T-helper 2 cell treated with Interferon-gamma antibody and Interleukin-4, amounts not matched to agents 5 μg/mL and 100 μg/mL, for 36 hours (primary cell): Measurements from ENCODE around the gene NDUFA13.

ENCODE experiments used
- DNase-seq: peaks from one replicate; pipeline ENCODE4 v3.0.0; 2021; ENCODE audit warnings: low spot score
- H3K27ac Mint-ChIP-seq: one replicate; pipeline ENCODE4 v1.8.0; 2021; ENCODE audit warnings: mild to moderate bottlenecking, mixed read lengths
- H3K27me3 Mint-ChIP-seq: one replicate; pipeline ENCODE4 v1.8.0; 2021; ENCODE audit warnings: low read depth, mixed read lengths
- H3K36me3 Mint-ChIP-seq: one replicate; pipeline ENCODE4 v1.8.0; 2021; ENCODE audit warnings: low read depth, mixed read lengths
- H3K4me1 Mint-ChIP-seq: one replicate; pipeline ENCODE4 v1.8.0; 2021; ENCODE audit warnings: low read depth, mixed read lengths
- H3K4me3 Mint-ChIP-seq: one replicate; pipeline ENCODE4 v1.8.0; 2022; ENCODE audit warnings: mild to moderate bottlenecking, moderate library complexity, mixed read lengths
- H3K9me3 Mint-ChIP-seq: one replicate; pipeline ENCODE4 v1.8.0; 2021; ENCODE audit warnings: mixed read lengths

NDUFA13 gene

DNA sequence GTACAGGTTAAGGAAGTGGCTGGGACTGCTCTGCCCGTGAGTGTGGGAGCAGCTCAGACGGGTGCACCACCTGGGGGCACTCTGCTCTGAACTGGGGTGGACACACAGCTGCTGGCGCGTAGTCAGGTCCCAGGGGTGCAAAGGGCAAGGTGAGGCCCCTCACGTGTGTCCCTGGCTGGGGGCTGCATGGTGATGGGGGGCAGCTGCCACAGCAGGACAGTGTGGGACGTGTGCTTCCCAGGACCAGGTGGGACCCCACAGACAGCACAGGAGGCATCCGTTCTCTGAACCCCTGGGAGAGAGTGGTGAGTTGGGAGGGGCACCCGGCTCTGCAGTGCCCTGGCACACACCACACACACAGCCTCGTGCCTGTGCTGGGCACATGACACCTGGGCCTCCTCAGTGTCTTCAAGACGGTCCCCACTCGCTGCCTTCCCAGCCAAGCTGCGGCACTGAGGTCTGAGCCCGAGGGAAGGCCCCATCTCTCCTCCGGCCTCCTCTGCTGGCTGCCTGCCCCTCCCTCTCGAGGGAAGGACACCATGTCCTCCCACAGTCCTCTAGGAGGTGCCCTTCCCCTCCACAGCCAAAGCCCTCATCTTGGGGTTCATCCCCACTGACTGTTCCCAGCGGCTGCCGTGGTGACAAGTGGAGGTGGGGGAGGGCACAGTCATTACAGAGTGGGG, 46.8 kb downstream of the NDUFA13 start:
- peaks cover 12% of the 10 kb centered on the region for H3K4me1 Mint-ChIP-seq
- peaks cover 54% of the 10 kb centered on the region for H3K36me3 Mint-ChIP-seq
- no peak overlapping the region for H3K27ac Mint-ChIP-seq
- no peaks in the 10 kb centered on the region for H3K27me3 Mint-ChIP-seq
- H3K9me3 Mint-ChIP-seq = no peaks in the 10 kb centered on the region
- DNase-seq = peak; percentile 16
- no peak overlapping the region for H3K4me3 Mint-ChIP-seq

DNA sequence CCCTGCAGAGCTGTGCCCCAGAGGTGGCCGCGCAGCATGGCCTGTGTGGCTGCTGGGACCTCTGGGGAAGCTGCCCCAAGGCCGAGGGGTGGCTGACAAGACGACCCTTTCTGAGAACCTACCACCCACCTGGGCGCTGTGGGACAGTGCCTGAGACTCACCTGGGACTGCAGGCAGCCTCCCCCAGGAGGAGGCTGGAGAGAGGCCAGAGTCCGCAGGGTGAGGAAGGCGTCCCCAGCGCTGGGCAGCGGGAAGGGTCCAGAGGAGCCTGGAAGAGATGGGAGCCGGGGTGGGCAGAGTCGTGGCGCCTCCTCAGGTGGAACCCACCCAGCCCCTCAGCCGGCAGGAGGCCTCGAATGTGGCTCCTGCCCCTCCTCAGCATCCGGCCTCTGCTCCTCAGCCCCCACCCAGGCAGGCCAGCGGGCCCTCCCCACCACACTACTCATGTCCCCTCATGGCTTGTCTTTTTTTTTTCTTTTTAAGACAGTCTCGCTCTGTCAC, 47.4 kb downstream of the NDUFA13 start:
- no peak overlapping the region for H3K4me3 Mint-ChIP-seq
- peaks cover 55% of the 10 kb centered on the region for H3K36me3 Mint-ChIP-seq
- H3K9me3 Mint-ChIP-seq = no peaks in the 10 kb centered on the region
- no peak for DNase-seq
- peaks cover 12% of the 10 kb centered on the region for H3K4me1 Mint-ChIP-seq
- H3K27me3 Mint-ChIP-seq = no peaks in the 10 kb centered on the region
- H3K27ac Mint-ChIP-seq = peak overlapping the region; percentile 55

DNA sequence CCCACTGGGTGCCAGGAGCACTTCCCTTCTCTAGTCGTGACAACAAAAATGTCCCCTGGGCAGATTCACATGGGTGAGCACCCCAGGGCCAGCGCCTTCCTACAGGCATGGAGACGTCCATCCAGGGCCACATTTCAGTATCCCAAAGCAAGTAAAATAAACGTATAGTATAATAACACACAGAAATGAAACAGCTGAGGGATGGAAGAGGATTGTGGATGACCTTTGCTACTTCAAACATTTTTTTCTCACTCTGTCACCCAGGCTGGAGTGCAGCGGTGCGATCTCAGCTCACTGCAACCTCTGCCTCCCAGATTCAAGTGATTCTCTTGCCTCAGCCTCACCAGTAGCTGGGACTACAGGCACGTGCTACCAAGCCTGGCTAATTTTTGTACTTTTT, 50.3 kb downstream of the NDUFA13 start:
- Mint-ChIP-seq H3K4me3 (no peak overlapping the region), H3K27me3 (no peaks in the 10 kb centered on the region), H3K4me1 (peaks cover 2% of the 10 kb centered on the region), H3K36me3 (peaks cover 63% of the 10 kb centered on the region), H3K9me3 (no peaks in the 10 kb centered on the region), H3K27ac (no peak overlapping the region)
- no peak for DNase-seq

- peaks cover 53% of the 10 kb centered on the region for H3K36me3 Mint-ChIP-seq
- H3K27ac Mint-ChIP-seq = no peak overlapping the region
- DNase-seq = no peak
These were observed 51.4 kb downstream of the NDUFA13 start for GRCh38 chr19:19567391-19567790.

DNA sequence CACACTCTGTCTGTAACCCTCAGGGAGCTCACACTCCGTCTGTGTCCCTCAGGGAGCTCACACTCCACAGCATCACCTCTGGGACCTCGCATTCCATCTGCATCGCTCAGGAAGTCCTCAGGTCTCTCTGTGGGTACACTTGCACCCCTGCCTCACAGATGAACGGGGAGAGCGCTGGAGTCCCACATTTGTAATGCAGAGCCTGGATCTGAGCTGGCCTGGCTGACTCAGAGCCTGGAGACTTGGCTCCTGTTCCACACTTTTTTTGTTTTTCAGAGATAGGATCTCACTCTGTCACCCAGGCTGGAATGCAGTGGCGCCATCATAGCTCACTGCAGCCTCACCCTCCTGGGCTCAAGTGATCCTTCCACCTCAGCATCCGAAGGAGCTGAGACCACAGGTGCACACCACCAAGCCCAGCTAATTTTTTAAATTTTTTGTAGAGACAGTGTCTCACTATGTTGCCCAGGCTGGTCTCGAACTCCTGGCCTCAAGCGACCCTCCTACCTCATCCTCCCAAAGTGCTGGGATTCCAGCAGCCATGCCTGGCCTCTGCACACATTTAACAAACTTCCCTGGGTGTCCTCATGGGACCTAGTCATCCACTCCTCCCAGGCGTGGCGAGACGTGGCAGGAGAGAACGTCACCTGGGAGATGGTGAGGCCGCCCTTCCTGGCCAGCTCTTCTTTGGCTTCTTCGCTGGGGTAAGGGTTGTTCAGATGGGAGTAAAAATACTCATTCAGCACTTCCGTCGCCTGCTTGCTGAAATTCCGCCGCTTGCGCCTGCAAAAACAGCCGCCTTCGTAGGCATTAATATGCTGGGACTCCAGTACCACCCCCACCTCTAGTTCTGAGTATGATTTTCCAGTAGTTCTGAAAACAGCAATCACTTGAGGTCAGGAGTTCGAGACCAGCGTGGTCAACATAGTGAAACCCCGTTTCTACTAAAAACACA, 53.1 kb downstream of the NDUFA13 start:
- no peaks in the 10 kb centered on the region for H3K27me3 Mint-ChIP-seq
- peaks cover 1% of the 10 kb centered on the region for H3K4me1 Mint-ChIP-seq
- H3K36me3 Mint-ChIP-seq = peaks cover 48% of the 10 kb centered on the region
- H3K27ac Mint-ChIP-seq = no peak overlapping the region
- no peak for DNase-seq
- H3K4me3 Mint-ChIP-seq = no peak overlapping the region
- no peaks in the 10 kb centered on the region for H3K9me3 Mint-ChIP-seq

More at GRCh38 chr19:19567391-19567790, 51.4 kb downstream of the NDUFA13 start:
- H3K4me3 Mint-ChIP-seq = no peak overlapping the region
- H3K27me3 Mint-ChIP-seq = no peaks in the 10 kb centered on the region
- H3K9me3 Mint-ChIP-seq = no peaks in the 10 kb centered on the region
- H3K4me1 Mint-ChIP-seq = peaks cover 2% of the 10 kb centered on the region

- no peaks in the 10 kb centered on the region for H3K9me3 Mint-ChIP-seq
- no peak overlapping the region for H3K4me3 Mint-ChIP-seq
- H3K27me3 Mint-ChIP-seq = no peaks in the 10 kb centered on the region
- no peak for DNase-seq
- H3K36me3 Mint-ChIP-seq = peaks cover 35% of the 10 kb centered on the region
- no peak overlapping the region for H3K27ac Mint-ChIP-seq
- peaks cover 3% of the 10 kb centered on the region for H3K4me1 Mint-ChIP-seq
These were observed 54.5 kb downstream of the NDUFA13 start for GRCh38 chr19:19570571-19570970.

- no peak for DNase-seq
- Mint-ChIP-seq H3K36me3 (peaks cover 34% of the 10 kb centered on the region), H3K9me3 (no peaks in the 10 kb centered on the region), H3K4me3 (no peak overlapping the region), H3K4me1 (peaks cover 3% of the 10 kb centered on the region), H3K27ac (no peak overlapping the region), H3K27me3 (no peaks in the 10 kb centered on the region)
These were observed 55.2 kb downstream of the NDUFA13 start for GRCh38 chr19:19571071-19571786.

DNA sequence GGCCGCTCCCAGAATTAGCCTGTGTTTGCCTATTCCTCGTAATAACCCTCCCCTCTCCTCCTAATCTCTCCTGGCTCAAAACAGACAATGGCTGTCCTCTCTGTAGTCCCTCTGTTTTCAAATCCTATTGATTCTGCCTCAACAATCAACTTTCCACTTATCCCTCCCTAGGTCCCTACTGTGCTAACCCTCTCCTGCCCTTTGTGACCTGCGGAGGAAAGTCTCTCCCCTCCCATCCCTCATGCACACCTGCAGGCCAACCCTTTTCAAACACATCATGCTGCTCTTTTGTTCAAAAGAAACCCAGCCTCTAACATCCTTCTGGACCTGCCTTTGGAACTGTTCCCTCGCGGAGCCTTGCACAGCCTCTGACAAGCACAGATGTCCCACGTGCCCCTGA, 59.4 kb downstream of the NDUFA13 start:
- Mint-ChIP-seq H3K27me3 (no peaks in the 10 kb centered on the region), H3K27ac (no peak overlapping the region), H3K36me3 (peaks cover 8% of the 10 kb centered on the region), H3K4me3 (no peak overlapping the region), H3K4me1 (peaks cover 4% of the 10 kb centered on the region), H3K9me3 (no peaks in the 10 kb centered on the region)
- no peak for DNase-seq
